Amniotic epithelial cell (primary cell): ENCODE measurements around the gene TERT.

Experiments
- DNase-seq: peaks from one replicate; pipeline ENCODE4 v3.0.0-alpha.2; 2010; ENCODE audit warnings: low read depth

The TERT gene

GRCh38 chr5:1259806-1260480 lies 34.9 kb downstream of the TERT start:
- DNase-seq, result no peak

- DNase-seq, result no peak
These were observed 37.0 kb downstream of the TERT start for GRCh38 chr5:1257841-1258240.

- no peak for DNase-seq
These were observed 37.5 kb downstream of the TERT start for GRCh38 chr5:1257363-1257762.

- no peak for DNase-seq
These were observed 38.1 kb downstream of the TERT start for GRCh38 chr5:1256776-1257175.

DNA sequence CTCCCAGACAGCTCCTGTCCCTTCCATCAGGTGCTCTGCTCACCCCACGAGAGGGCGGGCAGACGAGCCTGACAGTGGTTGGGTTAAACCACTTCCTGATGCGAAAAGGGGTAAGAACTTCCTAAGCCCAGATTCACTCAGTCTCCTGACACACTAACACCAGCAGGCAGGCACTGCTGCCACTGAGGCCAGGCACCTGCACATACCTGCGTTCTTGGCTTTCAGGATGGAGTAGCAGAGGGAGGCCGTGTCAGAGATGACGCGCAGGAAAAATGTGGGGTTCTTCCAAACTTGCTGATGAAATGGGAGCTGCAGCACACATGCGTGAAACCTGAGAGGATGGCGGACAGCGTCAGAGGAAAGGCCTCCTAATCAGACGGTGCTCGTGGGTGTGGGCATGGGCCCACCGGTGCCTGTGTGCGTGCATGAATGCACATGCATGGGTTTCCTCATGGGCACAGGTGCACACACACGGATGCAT lies 39.7 kb downstream of the TERT start:
- DNase-seq, result no peak

DNA sequence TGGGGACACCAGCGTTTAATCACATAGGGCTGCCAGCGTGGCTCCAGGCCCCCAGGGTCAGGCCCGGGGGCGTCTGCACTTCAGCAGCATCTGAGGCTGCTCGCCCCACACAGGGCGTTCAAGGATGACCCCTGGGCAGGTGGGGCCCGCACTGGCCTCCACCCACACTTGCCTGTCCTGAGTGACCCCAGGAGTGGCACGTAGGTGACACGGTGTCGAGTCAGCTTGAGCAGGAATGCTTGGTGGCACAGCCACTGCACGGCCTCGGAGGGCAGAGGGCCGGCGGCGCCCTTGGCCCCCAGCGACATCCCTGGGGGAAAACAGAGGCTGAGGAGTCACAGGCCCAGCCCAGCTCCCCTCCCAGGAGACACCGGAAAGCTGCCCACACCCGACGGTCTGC lies 40.7 kb downstream of the TERT start:
- no peak for DNase-seq

GRCh38 chr5:1253456-1254105 lies 41.3 kb downstream of the TERT start:
- DNase-seq, result no peak

GRCh38 chr5:1252681-1253080 lies 42.2 kb downstream of the TERT start:
- DNase-seq, result no peak

- no peak for DNase-seq
These were observed 42.9 kb downstream of the TERT start for GRCh38 chr5:1251678-1252580.

DNA sequence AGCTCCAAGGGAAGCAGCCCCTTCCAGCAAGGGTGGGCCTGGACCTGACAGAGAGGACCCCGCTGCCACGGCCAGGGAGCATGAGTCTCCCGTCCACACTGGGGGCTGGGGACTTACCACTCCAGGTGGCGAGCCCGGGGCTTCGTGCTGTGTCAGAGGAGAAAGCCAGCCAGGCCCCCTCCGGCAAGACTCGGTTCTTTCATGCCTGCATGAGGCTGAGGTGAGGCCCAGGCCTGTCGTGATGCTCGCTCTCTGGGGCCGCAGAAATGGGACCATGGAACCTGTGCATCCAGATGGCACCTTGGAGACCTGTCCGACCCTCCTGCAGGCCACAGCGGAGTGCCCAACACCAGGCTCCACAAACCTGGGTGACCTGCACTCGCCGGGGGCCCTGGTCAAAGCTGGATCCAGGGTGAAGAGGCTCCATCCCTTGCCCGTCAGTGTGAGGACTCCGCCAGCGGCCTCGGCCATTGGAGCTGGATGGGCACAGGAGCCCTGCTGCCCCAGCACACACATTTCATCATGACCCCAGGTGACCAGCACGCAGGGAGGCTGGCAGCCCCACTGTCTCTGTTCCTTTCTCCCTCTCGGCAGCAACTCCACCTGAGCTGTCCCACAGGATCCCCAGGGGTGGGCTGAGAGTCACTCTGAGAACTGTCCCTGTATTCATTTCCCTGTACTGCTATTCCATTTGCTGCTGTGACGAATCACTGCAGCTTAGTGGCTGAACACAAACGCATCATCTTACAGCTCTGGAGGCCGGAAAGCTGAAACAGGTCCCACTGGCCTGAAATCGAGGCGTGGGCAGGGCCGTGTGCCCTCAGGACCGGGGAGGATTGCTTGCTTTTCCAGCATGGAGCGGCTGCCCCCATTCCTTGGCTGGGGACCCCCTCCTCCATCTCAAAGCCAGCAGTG lies 45.2 kb downstream of the TERT start:
- DNase-seq, result no peak

DNA sequence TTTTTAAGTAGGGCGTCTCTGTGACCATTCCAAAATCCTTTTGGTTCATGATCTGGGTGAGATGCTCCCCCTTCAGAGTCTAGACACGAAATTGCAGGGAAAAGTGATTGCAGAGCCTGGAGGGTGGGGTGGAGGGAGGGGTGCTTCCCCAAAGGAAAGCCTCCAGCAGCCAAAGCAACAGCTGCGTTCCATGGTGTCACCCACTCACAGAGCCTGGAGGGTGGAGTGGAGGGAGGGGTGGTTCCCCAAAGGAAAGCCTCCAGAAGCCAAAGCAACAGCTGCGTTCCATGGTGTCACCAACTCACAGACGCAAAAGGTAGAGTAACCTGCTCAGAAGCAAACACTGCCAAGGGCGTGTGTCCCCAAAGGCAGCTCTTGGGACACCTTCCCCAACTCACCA lies 47.1 kb downstream of the TERT start:
- DNase-seq, result no peak

GRCh38 chr5:1246711-1247431 lies 48.0 kb downstream of the TERT start:
- DNase-seq, result peak; percentile 4

DNA sequence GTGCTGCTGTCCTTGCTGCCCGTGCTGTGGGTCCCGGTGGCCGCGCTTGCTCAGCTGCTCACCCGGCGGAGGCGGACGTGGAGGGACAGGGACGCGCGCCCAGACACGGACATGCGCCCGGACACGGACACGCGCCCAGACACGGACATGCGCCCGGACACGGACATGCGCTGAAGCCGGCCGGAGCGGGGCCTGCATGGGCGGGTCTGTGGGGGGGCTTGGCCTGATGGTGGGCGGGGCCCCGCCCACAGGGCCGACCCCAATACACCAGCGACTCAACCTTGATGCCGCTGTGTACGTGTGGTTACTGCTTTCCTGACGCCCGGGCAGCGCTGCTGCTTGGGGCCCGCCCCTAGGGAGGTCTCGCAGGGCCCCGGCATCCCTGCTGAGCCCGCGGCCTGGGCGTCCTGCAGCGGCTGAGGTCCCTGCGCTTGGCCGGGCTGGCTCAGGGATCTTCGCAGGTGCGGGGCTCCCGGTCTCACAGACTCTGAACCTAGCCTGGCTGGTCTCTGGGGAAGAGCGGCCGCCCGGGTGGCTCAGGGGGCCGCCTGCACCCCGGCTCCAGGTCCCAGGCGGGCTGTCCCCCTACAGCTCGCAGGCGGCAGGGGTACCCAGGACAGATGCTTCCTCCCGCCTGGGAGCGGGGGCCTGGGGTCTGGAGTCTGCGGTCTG lies 48.8 kb downstream of the TERT start:
- no peak for DNase-seq

GRCh38 chr5:1244976-1245375 lies 49.9 kb downstream of the TERT start:
- DNase-seq, result no peak

GRCh38 chr5:1244255-1244654 lies 50.6 kb downstream of the TERT start:
- no peak for DNase-seq

DNA sequence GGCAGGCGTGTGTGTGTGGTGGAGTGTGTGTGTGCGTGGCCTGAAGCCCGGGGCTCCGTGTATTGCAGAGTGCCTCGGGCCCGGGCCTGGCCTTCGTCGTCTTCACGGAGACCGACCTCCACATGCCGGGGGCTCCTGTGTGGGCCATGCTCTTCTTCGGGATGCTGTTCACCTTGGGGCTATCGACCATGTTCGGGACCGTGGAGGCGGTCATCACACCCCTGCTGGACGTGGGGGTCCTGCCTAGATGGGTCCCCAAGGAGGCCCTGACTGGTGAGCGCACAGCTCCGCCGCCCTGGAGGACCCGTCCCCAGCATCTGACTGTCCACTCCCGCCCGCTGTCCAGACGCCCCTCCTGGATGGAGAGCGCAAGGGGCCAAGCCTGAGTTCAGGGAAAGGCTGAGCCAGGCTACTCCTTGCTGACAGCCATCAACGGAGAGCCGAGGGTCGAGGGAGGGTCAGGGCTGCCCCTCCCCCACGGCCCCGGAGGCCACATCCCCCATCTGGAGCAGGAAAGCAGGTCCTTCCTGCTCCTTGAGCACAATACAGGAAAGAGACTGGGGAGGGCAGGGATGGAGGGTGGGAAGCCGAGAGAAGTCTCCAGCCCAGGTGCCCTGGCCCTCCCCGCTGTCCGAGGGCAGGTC lies 51.3 kb downstream of the TERT start:
- DNase-seq, result no peak

DNA sequence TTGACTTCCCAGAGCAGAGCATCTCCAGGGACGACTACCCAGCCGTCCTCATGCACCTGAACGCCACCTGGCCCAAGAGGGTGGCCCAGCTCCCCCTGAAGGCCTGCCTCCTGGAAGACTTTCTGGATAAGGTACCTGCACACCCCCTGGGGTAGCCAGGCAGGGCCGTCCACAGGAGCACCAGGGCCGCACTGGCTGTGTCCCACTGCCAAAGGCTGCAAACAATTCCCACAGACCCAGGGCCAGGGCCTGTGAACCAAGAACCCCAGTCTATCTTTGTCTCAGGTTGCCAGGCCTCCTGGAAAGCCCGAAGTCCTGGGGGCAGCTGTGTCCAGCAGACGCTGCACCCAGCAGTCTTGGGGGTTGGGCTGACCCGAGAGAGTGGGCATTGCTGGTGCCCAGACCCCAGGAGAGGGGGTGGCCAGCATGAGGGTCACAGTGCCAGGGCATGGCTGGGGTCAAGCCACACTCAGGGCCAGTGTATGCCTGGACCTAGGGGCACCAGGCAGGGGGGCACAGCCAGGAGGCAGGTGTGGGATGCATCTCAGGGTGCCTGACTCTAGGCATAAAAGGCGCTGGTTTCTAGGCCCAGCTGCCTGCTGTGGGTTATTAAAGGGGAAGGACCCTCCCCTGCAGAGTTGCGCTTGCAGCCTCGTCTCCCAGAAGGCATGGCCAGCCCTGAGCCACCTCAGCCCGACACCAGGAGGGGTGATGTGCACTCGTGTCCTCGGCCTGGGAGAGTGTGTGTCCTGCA lies 52.0 kb downstream of the TERT start:
- no peak for DNase-seq

DNA sequence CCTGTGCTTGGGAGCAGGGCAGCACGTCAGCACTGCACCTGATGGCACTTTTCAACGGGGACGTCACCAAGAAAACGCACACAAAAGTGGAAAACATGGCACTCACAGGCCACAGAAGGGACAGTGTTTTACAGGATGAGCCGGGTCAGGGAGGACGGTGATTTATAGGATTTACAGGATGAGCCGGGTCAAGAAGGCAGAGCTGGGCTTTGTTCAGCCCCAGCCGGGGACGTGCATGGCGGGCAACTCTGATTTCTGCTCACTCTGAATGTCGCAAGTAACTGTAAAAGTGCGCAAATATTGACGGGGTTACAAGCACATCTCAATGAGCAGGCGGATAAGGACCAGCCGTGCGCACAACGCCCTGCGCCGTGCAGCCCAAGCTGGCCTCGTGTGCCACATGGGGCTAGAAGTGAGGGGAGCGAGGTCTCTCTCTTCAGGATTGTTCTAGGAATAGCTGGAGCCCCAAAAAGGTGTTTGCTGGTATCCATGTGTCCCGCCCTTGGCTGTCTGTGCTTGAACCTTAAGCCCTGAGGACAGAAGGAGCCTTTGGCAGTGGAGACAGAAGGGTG lies 53.3 kb downstream of the TERT start:
- DNase-seq, result no peak
